H1 (cell line): ENCODE results near the gene CHD5. TPM values are rescaled to one million over a fixed set of nuclear protein-coding genes. Genes with fewer than 3 reads are reported as not detected.

Source experiments
- CTCF ChIA-PET: fragments of 300-600 bp; sonication (Branson Sonifier 250); formaldehyde crosslinking; loops from one replicate; lab custom pipeline; 2021; ENCODE audit not compliant: partially characterized antibody; lab: Charles Lee
- POLR2A ChIA-PET: fragments of 300-600 bp; sonication (Branson Sonifier 250); formaldehyde crosslinking; loops from one replicate; lab custom pipeline; 2021; ENCODE audit warnings: inconsistent platforms; ENCODE audit not compliant: partially characterized antibody; lab: Charles Lee
- DNase-seq, 2 experiments: peaks; one replicate each; pipeline versions ENCODE4 v3.0.0 to v3.0.0-alpha.2; 2010 to 2022; ENCODE audit warnings: low spot score in 2 of 2, low read depth in 1 of 2, mixed read lengths in 1 of 2
- FAIRE-seq: peaks from 2 replicates; lab custom pipeline; 2011; peaks lifted over from hg19 to GRCh38; lab: Jason Lieb, UNC
- H2AFZ ChIP-seq: 2 replicates; pipeline ENCODE4 v1.8.1; 2012; ENCODE audit warnings: low read length, inconsistent platforms
- H2AK5ac ChIP-seq: 2 replicates; pipeline ENCODE4 v1.6.1; 2013; ENCODE audit warnings: low read depth, low read length
- H2BK120ac ChIP-seq: replicated peaks from 2 replicates; pipeline ENCODE3; 2013; ENCODE audit warnings: low read depth, low read length, inconsistent platforms
- H2BK12ac ChIP-seq: 2 replicates; pipeline ENCODE4 v1.6.1; 2013; ENCODE audit warnings: low read depth, low read length
- H2BK15ac ChIP-seq: 2 replicates; pipeline ENCODE4 v1.6.1; 2013; ENCODE audit warnings: low read length
- H2BK20ac ChIP-seq: 2 replicates; pipeline ENCODE4 v1.6.1; 2013; ENCODE audit warnings: low read length
- H2BK5ac ChIP-seq: 2 replicates; pipeline ENCODE4 v1.6.1; 2013; ENCODE audit warnings: low read depth, low read length
- H3K14ac ChIP-seq: 2 replicates; pipeline ENCODE4 v1.6.1; 2013; ENCODE audit warnings: inconsistent platforms; ENCODE audit not compliant: insufficient read length
- H3K18ac ChIP-seq: 2 replicates; pipeline ENCODE4 v1.6.1; 2013; ENCODE audit warnings: low read length; ENCODE audit errors: extremely low read depth
- H3K23ac ChIP-seq: 2 replicates; pipeline ENCODE4 v1.6.1; 2013; ENCODE audit warnings: inconsistent platforms; ENCODE audit not compliant: insufficient read length
- H3K23me2 ChIP-seq: 2 replicates; pipeline ENCODE4 v1.6.1; 2013; ENCODE audit warnings: low read depth, low read length
- H3K27ac ChIP-seq: 2 replicates; pipeline ENCODE4 v1.6.1; 2011; ENCODE audit warnings: low read depth, low read length, inconsistent platforms
- H3K27me3 ChIP-seq, 4 experiments: replicated peaks in 1 of 4; 1 replicate in 1 of 4; 2 replicates in 3 of 4; pipeline versions ENCODE4 v1.6.1 to v1.8.1; 2011 to 2013; ENCODE audit warnings: low read length in 3 of 4, mild to moderate bottlenecking in 3 of 4, inconsistent platforms in 2 of 4, mixed read lengths in 2 of 4, moderate library complexity in 1 of 4; ENCODE audit not compliant: control insufficient read depth in 3 of 4, insufficient read depth in 3 of 4; ENCODE audit errors: extremely low read depth in 1 of 4
- H3K36me3 ChIP-seq, 4 experiments: 2 replicates each; pipeline versions ENCODE4 v1.6.1 to v1.8.1; 2011 to 2013; ENCODE audit warnings: mild to moderate bottlenecking in 4 of 4, low read length in 3 of 4, moderate library complexity in 2 of 4, control low read depth in 1 of 4, inconsistent platforms in 1 of 4; ENCODE audit not compliant: insufficient read depth in 4 of 4, control insufficient read depth in 2 of 4
- H3K4ac ChIP-seq: replicated peaks from 2 replicates; pipeline ENCODE3; 2013; ENCODE audit warnings: low read length, low read depth, mixed read lengths, inconsistent platforms; ENCODE audit not compliant: insufficient read length
- H3K4me1 ChIP-seq, 4 experiments: replicated peaks in 1 of 4; 1 replicate in 1 of 4; 2 replicates in 3 of 4; pipeline versions ENCODE4 v1.6.1 to v1.8.1; 2011 to 2013; ENCODE audit warnings: low read length in 3 of 4, inconsistent platforms in 2 of 4, mixed read lengths in 1 of 4; ENCODE audit not compliant: insufficient read depth in 4 of 4, control insufficient read depth in 3 of 4
- H3K4me2 ChIP-seq, 2 experiments: 2 replicates each; pipeline versions ENCODE4 v1.6.1 to v1.8.1; 2011 to 2013; ENCODE audit warnings: low read depth in 2 of 2, low read length in 2 of 2, control low read depth in 1 of 2, inconsistent platforms in 1 of 2, mild to moderate bottlenecking in 1 of 2; ENCODE audit not compliant: insufficient read depth in 1 of 2
- H3K4me3 ChIP-seq, 4 experiments: fragments of 200-600, 300-600 bp in 1 of 4; sonication (generic), shearing (Covaris generic), sonication (Bioruptor Twin) in 1 of 4; 2 replicates each; pipeline versions ENCODE4 v1.5.1 to v1.8.1; 2011 to 2016; ENCODE audit warnings: low read length in 4 of 4, low read depth in 3 of 4, control low read depth in 2 of 4, inconsistent platforms in 2 of 4, mild to moderate bottlenecking in 2 of 4, mixed read lengths in 1 of 4, moderate library complexity in 1 of 4; ENCODE audit not compliant: insufficient read depth in 2 of 4; ENCODE audit errors: extremely low read depth in 1 of 4
- H3K56ac ChIP-seq: replicated peaks from 2 replicates; pipeline ENCODE3; 2013; ENCODE audit warnings: low read depth, mild to moderate bottlenecking, mixed read lengths, low read length, inconsistent platforms; ENCODE audit not compliant: insufficient read length
- H3K79me1 ChIP-seq: 2 replicates; pipeline ENCODE4 v1.6.1; 2013; ENCODE audit warnings: low read depth, low read length, control low read depth
- H3K79me2 ChIP-seq, 2 experiments: 2 replicates each; pipeline versions ENCODE4 v1.6.1 to v1.8.1; 2012 to 2013; ENCODE audit warnings: low read length in 2 of 2, mild to moderate bottlenecking in 2 of 2, inconsistent platforms in 1 of 2; ENCODE audit not compliant: insufficient read depth in 2 of 2, control insufficient read depth in 1 of 2
- H3K9ac ChIP-seq, 4 experiments: replicated peaks in 1 of 4; 1 replicate in 1 of 4; 2 replicates in 3 of 4; pipeline versions ENCODE4 v1.6.1 to v1.8.1; 2011 to 2013; ENCODE audit warnings: low read depth in 3 of 4, low read length in 3 of 4, control low read depth in 2 of 4, mild to moderate bottlenecking in 2 of 4, moderate library complexity in 2 of 4, inconsistent platforms in 1 of 4; ENCODE audit errors: extremely low read depth in 1 of 4
- H3K9me3 ChIP-seq, 2 experiments: 2 replicates each; pipeline versions ENCODE4 v1.6.1 to v1.8.1; 2012 to 2013; ENCODE audit warnings: mild to moderate bottlenecking in 2 of 2, moderate library complexity in 2 of 2, control low read depth in 1 of 2, inconsistent platforms in 1 of 2, low read depth in 1 of 2, low read length in 1 of 2, mixed read lengths in 1 of 2; ENCODE audit not compliant: insufficient read depth in 2 of 2
- H4K20me1 ChIP-seq, 2 experiments: replicated peaks in 1 of 2; 2 replicates each; pipeline versions ENCODE3 to v1.8.1; 2011 to 2013; ENCODE audit warnings: inconsistent platforms in 2 of 2, low read length in 2 of 2, mild to moderate bottlenecking in 1 of 2; ENCODE audit not compliant: insufficient read depth in 2 of 2, control insufficient read depth in 1 of 2
- H4K5ac ChIP-seq: 2 replicates; pipeline ENCODE4 v1.6.1; 2013; ENCODE audit warnings: low read length, low read depth, mixed read lengths, inconsistent platforms; ENCODE audit not compliant: insufficient read length
- H4K8ac ChIP-seq: 2 replicates; pipeline ENCODE4 v1.8.0; 2013; ENCODE audit warnings: mild to moderate bottlenecking, moderate library complexity, low read length, inconsistent platforms; ENCODE audit not compliant: insufficient read depth; ENCODE audit errors: extremely low read depth
- H4K91ac ChIP-seq: replicated peaks from 2 replicates; pipeline ENCODE3; 2013; ENCODE audit warnings: low read length, mixed read lengths, inconsistent platforms; ENCODE audit not compliant: insufficient read length
- RXRA ChIP-seq: IDR thresholded peaks from 2 replicates; pipeline ENCODE4 v1.6.1; 2011; ENCODE audit warnings: low read depth, mild to moderate bottlenecking, low read length, moderate library complexity; ENCODE audit not compliant: insufficient read depth
- WGBS, 2 experiments: shearing (Covaris generic) in 1 of 2; methylation state at CpG; one replicate each; pipeline versions ENCODE4 v1.1.6 to v1.1.7; 2013 to 2015; ENCODE audit warnings: low lambda C conversion rate in 2 of 2, mixed read lengths in 2 of 2, inconsistent platforms in 1 of 2, low coverage in 1 of 2, missing lambda C conversion rate in 1 of 2; ENCODE audit not compliant: insufficient replicate concordance in 2 of 2, insufficient coverage in 1 of 2, insufficient read length in 1 of 2; ENCODE audit errors: extremely low coverage in 1 of 2, missing lambda C conversion rate in 1 of 2; 5-methylcytosine and 5-hydroxymethylcytosine counted together
- polyA plus RNA-seq, 7 experiments: library from polyadenylated mRNA; depleted of rRNA in 3 of 7; stranded (reverse) in 5 of 7; unstranded in 2 of 7; fragments of >200 nt in 5 of 7; fragments of 200-250 nt in 2 of 7; gene quantifications; 1 replicate in 5 of 7; 2 replicates in 1 of 7; 4 replicates in 1 of 7; pipeline versions ENCODE4 v1.2.1 to v1.2.3, GENCODE V29; 2011 to 2013; ENCODE audit warnings: missing spikeins in 2 of 7, mixed read lengths in 2 of 7
- total RNA-seq: library from RNA; stranded (reverse); fragmentation: NEBNext Ultra II Directional; extraction: Animal tissue kit (Norgen Biotek cat#: 25700); gene quantifications from 2 replicates; pipeline ENCODE4 v1.2.1, GENCODE V29; 2021
- TF ChIP-seq, protein P1 (sequence below): IDR thresholded peaks from 2 replicates; pipeline ENCODE4 v1.6.1; 2012; ENCODE audit warnings: low read length, inconsistent platforms
- TF ChIP-seq, protein P2 (sequence below): IDR thresholded peaks from 2 replicates; pipeline ENCODE4 v1.6.1; 2012; ENCODE audit warnings: inconsistent platforms

Gene CHD5
- total and polyA plus RNA-seq, 2 of the 8 experiments (the other 6 are each of a cell fraction or from before 2014, with no cell fraction given), result 0.42 to 1.8 TPM

DNA sequence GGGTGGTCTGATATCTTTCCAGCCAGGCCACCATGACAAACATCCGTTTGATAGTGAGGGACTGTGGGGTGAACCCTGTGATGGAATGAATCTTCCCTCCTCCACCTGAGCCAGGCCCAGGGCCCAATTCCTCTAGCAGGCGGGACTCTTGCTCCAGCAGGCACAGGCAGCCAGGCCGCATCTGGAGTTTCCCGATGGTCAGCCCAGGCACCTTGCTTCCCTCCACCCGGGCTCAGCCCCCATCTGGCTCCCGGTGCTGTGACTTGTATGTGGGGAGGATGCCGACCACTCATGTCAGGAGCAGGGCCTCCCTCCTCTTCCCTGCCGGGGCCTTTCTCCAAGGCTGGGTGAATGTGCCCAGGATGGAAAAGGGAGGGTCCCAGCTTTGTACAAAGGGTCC lies 113.4 kb downstream of the CHD5 start:
- no peak overlapping the region for H2BK20ac ChIP-seq
- no peaks in the 10 kb centered on the region for H3K79me1 ChIP-seq
- no peak overlapping the region for H3K18ac ChIP-seq
- no peaks in the 10 kb centered on the region for H4K20me1 ChIP-seq
- H4K91ac ChIP-seq, result no peak overlapping the region
- no peak overlapping the region for H3K4ac ChIP-seq
- no peak overlapping the region for H2BK15ac ChIP-seq
- H3K9ac ChIP-seq, result no peak overlapping the region
- FAIRE-seq, result no peak
- no peak overlapping the region for H3K56ac ChIP-seq
- no peaks in the 10 kb centered on the region for H3K23me2 ChIP-seq
- H3K4me2 ChIP-seq, result no peak overlapping the region
- no peaks in the 10 kb centered on the region; a peak in 1 of 7 replicates for H3K27me3 ChIP-seq
- no peak overlapping the region for H3K14ac ChIP-seq
- no peak overlapping the region for H2BK120ac ChIP-seq
- H3K27ac ChIP-seq, result no peak overlapping the region
- WGBS, 2 experiments, result 89% methylated on average over 8 of the region's 8 CpGs; no CpG with 5 or more reads in 1 of the 2 experiments
- TF ChIP-seq RXRA, result no peak
- TF ChIP-seq, protein P1, sequence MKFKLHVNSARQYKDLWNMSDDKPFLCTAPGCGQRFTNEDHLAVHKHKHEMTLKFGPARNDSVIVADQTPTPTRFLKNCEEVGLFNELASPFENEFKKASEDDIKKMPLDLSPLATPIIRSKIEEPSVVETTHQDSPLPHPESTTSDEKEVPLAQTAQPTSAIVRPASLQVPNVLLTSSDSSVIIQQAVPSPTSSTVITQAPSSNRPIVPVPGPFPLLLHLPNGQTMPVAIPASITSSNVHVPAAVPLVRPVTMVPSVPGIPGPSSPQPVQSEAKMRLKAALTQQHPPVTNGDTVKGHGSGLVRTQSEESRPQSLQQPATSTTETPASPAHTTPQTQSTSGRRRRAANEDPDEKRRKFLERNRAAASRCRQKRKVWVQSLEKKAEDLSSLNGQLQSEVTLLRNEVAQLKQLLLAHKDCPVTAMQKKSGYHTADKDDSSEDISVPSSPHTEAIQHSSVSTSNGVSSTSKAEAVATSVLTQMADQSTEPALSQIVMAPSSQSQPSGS, result no peak
- TF ChIP-seq, protein P2, sequence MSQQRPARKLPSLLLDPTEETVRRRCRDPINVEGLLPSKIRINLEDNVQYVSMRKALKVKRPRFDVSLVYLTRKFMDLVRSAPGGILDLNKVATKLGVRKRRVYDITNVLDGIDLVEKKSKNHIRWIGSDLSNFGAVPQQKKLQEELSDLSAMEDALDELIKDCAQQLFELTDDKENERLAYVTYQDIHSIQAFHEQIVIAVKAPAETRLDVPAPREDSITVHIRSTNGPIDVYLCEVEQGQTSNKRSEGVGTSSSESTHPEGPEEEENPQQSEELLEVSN, result no peak
- TF ChIP-seq, all 59 proteins: peak for 0
- Histone ChIP-seq H3K4me3 (no peak overlapping the region), H3K36me3 (no peaks in the 10 kb centered on the region), H2AK5ac (no peak overlapping the region), H2BK5ac (no peak overlapping the region), H3K9me3 (no peaks in the 10 kb centered on the region), H4K8ac (no peak overlapping the region), H3K79me2 (no peaks in the 10 kb centered on the region), H3K4me1 (no peaks in the 10 kb centered on the region), H4K5ac (no peak overlapping the region), H2AFZ (no peak overlapping the region), H2BK12ac (no peak overlapping the region), H3K23ac (no peak overlapping the region)
- DNase-seq, result no peak
- CTCF ChIA-PET, result interaction anchor here (1.1 kb wide), 1 partner anchor 13 kb away, joined by 4 read pairs; no protein-coding TSS in a partner anchor
- POLR2A ChIA-PET, result no interaction called here
